ENCODE data around the gene NCR1.

The NCR1 gene

DNA sequence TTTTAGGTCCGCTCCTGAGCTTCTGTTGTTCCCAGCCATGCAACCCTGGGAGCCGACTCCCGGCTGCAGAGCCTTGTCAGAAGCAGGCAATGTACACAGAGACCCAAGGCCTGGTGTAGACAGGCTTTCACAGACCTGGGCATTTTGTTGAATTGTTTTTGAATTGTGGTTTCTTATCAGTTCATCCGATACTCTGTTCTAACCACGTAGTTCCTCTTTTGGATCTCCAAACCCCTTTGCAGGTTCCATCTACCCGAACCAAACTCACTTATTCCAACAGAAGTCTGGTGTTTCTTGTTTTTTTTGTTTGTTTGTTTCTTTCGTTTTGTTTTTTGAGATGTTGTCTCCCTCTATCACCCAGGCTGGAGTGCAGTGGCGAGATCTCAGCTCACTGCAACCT lies 53.9 kb downstream of the NCR1 start:
- no peak for DNase-seq (ENCODE audit: low read depth in 2 of 2)
- no peak overlapping the region for H3K4me3 ChIP-seq (replicated peaks in 1 of 2; ENCODE audit: low read depth in 2 of 2, low read length in 2 of 2)
- TF ChIP-seq, protein P1, sequence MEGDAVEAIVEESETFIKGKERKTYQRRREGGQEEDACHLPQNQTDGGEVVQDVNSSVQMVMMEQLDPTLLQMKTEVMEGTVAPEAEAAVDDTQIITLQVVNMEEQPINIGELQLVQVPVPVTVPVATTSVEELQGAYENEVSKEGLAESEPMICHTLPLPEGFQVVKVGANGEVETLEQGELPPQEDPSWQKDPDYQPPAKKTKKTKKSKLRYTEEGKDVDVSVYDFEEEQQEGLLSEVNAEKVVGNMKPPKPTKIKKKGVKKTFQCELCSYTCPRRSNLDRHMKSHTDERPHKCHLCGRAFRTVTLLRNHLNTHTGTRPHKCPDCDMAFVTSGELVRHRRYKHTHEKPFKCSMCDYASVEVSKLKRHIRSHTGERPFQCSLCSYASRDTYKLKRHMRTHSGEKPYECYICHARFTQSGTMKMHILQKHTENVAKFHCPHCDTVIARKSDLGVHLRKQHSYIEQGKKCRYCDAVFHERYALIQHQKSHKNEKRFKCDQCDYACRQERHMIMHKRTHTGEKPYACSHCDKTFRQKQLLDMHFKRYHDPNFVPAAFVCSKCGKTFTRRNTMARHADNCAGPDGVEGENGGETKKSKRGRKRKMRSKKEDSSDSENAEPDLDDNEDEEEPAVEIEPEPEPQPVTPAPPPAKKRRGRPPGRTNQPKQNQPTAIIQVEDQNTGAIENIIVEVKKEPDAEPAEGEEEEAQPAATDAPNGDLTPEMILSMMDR (IDR thresholded peaks at IDR 0.05; ENCODE audit: low read depth, low read length): no peak

Measured in cardiac fibroblast (primary cell).